Heart left ventricle (tissue), 16 donors: ENCODE data around the gene MPDU1. TPM values are rescaled to one million over a fixed set of nuclear protein-coding genes. Genes with fewer than 3 reads are reported as not detected.

Experiments
- ATAC-seq, 4 donors: fragments of 200-7000 bp; cut with Tn5 transposase; one replicate each; pipeline ENCODE4 v1.9.1; 2020 to 2022; ENCODE audit warnings: moderate library complexity in 4 of 4, mild to moderate bottlenecking in 3 of 4, moderate number of reproducible peaks in 1 of 4
- DNase-seq, 5 donors: peaks; one replicate each; pipeline ENCODE4 v3.0.0-alpha.2; 2020
- H3K27ac ChIP-seq, 12 donors: fragments of 200-600 bp; sonication (generic) in 4 of 12; one replicate each; pipeline versions ENCODE4 v1.5.0 to v1.8.0; 2016 to 2022; ENCODE audit warnings: mild to moderate bottlenecking in 2 of 12
- H3K27me3 ChIP-seq, 9 donors: fragments of 200-600 bp; sonication (generic) in 2 of 9; one replicate each; pipeline versions ENCODE4 v1.5.1 to v1.8.0; 2016 to 2022; ENCODE audit warnings: mild to moderate bottlenecking in 3 of 9
- H3K36me3 ChIP-seq, 9 donors: fragments of 200-600 bp; sonication (generic) in 2 of 9; one replicate each; pipeline versions ENCODE4 v1.5.0 to v1.8.0; 2018 to 2022; ENCODE audit warnings: mild to moderate bottlenecking in 2 of 9
- H3K4me1 ChIP-seq, 12 donors: fragments of 200-600 bp; sonication (generic) in 4 of 12; one replicate each; pipeline versions ENCODE4 v1.5.0 to v1.8.0; 2016 to 2022; ENCODE audit warnings: mild to moderate bottlenecking in 3 of 12
- H3K4me3 ChIP-seq, 12 donors: fragments of 200-600 bp; sonication (generic) in 4 of 12; one replicate each; pipeline versions ENCODE4 v1.5.0 to v1.8.0; 2017 to 2022; ENCODE audit warnings: mild to moderate bottlenecking in 9 of 12, moderate library complexity in 4 of 12
- H3K9me3 ChIP-seq, 12 donors: fragments of 200-600 bp; sonication (generic) in 4 of 12; one replicate each; pipeline versions ENCODE4 v1.5.0 to v1.8.0; 2016 to 2022; ENCODE audit warnings: mild to moderate bottlenecking in 1 of 12
- CTCF ChIP-seq, 12 donors: fragments of 200-600 bp; sonication (generic) in 4 of 12; IDR thresholded peaks; one replicate each; pipeline versions ENCODE4 v1.5.0 to v1.8.0; 2018 to 2022; ENCODE audit warnings: antibody characterized with exemption in 12 of 12, mild to moderate bottlenecking in 5 of 12
- POLR2A ChIP-seq, 2 donors: fragments of 450-650 bp; IDR thresholded peaks; one replicate each; pipeline ENCODE4 v1.6.1; 2017; ENCODE audit warnings: antibody characterized with exemption in 2 of 2, mild to moderate bottlenecking in 2 of 2, moderate library complexity in 2 of 2
- WGBS, 4 donors: extraction: QIAGEN DNeasy Blood & Tissue Kit in 2 of 4; methylation state at CpG; one replicate each; pipeline versions ENCODE4 v1.1.5 to v1.1.7; 2013 to 2018; 5-methylcytosine and 5-hydroxymethylcytosine counted together
- intact Hi-C, 10 donors: fragments of 100-400 bp; cut with DNase I; formaldehyde crosslinking; loops; one replicate each; pipeline versions ENCODE4 v1.11.1 to v1.14.2; 2022
- polyA plus RNA-seq, 2 donors: library from polyadenylated mRNA; stranded (reverse); fragments of 200-250 nt; gene quantifications; one replicate each; pipeline ENCODE4 v1.2.3, GENCODE V29; 2013
- total RNA-seq, 9 donors: library from RNA; depleted of rRNA in 2 of 9; stranded (reverse); fragments of >200 nt in 2 of 9; fragmentation: NEBNext Ultra II Directional in 3 of 9; extraction: Animal tissue kit (Norgen Biotek cat#: 25700) in 3 of 9; gene quantifications; one replicate each; pipeline versions ENCODE4 v1.1.0 to v1.2.4, GENCODE V29; 2016 to 2023
- donor health status: ischemic (EF 13 %, LVEDD 7.1; RV severe dilation, severe dysfunction).
- donor health status: healthy with polysubstance abuse.
- donor health status: DM: no; HTN: yes; CAD: no.
- donor health status: DM: no; HTN: no; CAD: no.
- donor health status: ischemic (EF 25% LVEDD 6.9; RV normal size, moderate dysfunction).
- donor health status: ischemic (EF 25% LVEDD 5.7; RV mildly dilated, moderate dysfunction).
- donor health status: healthy.
- donor health status: DM: yes; HTN: yes; CAD: no.
- donor health status: ischemic (EF 35%, LVEDD 5.7; RV mildly dilated, moderate dysfunction).
- donor health status: nonischemic (EF 11% LVEDD 7.7; RV severe dilation, severe dysfunction).
- donor health status: DM: yes; HTN: yes; CAD: no.
- donor health status: PGD.
- donor health status: ischemic (EF 29% LVEDD 5.4; RV normal size, mild dysfunction).
- donor health status: nonischemic (EF 23%, LVEDD 6.1; RV moderate dilation, normal function).

MPDU1 gene
- total and polyA plus RNA-seq, 11 donors = 18.4 to 106 (median 33.3) TPM

GRCh38 chr17:7577327-7578199, 6.1 kb upstream of the MPDU1 start:
- intact Hi-C loops = loop anchor here in 4 of 10 donors (10.0 kb wide), 4 partner anchors 223 to 343 kb away; partner anchors contain the start of genes CTDNEP1 (in 1 of the 4), DVL2 (in 1 of the 4), ELP5 (in 1 of the 4) and GABARAP (in 1 of the 4)
- DNase-seq = no peak
- H3K27ac ChIP-seq = peak overlapping the region in 1 of 12 donors; percentile 96
- H3K9me3 ChIP-seq = no peaks in the 10 kb centered on the region
- H3K36me3 ChIP-seq = peaks cover 8 to 71% (median 53%) of the 10 kb centered on the region in 9 donors
- 76 to 78% (median 77%) methylated on average over 16 to 17 of the region's 17 CpGs for WGBS, 4 donors
- H3K4me3 ChIP-seq = peak overlapping the region in 1 of 12 donors; percentile 69
- H3K4me1 ChIP-seq = peaks cover 12 to 82% (median 41%) of the 10 kb centered on the region in 12 donors
- no peaks in the 10 kb centered on the region for H3K27me3 ChIP-seq
- ATAC-seq = no peak
- no peak for TF ChIP-seq POLR2A (IDR thresholded peaks at IDR 0.05)

GRCh38 chr17:7579001-7579833, 4.4 kb upstream of the MPDU1 start, which contains the start of gene CD68:
Gene CD68 (plus strand): TSS chr17:7579638. CDS start chr17:7579678, 40 bp downstream.
- DNase-seq (peak; percentile 58 to 85 (median 71)), ATAC-seq (peak in 3 of 4 donors; percentile 52 to 61 (median 54))
- intact Hi-C loops = loop anchor here in 4 of 10 donors (10.0 kb wide), 4 partner anchors 224 to 344 kb away; partner anchors contain the start of genes CTDNEP1 (in 1 of the 4), DVL2 (in 1 of the 4), ELP5 (in 1 of the 4) and GABARAP (in 1 of the 4)
- Histone ChIP-seq H3K27ac (peak within 1 kb of the TSS; percentile 47 to 96 (median 78)), H3K4me1 (peaks cover 13 to 86% (median 45%) of the 10 kb centered on the region in 12 donors), H3K4me3 (peak within 1 kb of the TSS in 9 of 12 donors; percentile 22 to 69 (median 38)), H3K9me3 (no peaks in the 10 kb centered on the region), H3K36me3 (peaks cover 4 to 66% (median 50%) of the 10 kb centered on the region in 9 donors), H3K27me3 (no peaks in the 10 kb centered on the region)
- 27 to 32% (median 30%) methylated on average over 6 to 7 of the region's 7 CpGs for WGBS, 4 donors
- no peak for TF ChIP-seq CTCF (IDR thresholded peaks at IDR 0.05)
- peak in 1 of 2 donors; percentile 53 for TF ChIP-seq POLR2A (IDR thresholded peaks at IDR 0.05)

DNA sequence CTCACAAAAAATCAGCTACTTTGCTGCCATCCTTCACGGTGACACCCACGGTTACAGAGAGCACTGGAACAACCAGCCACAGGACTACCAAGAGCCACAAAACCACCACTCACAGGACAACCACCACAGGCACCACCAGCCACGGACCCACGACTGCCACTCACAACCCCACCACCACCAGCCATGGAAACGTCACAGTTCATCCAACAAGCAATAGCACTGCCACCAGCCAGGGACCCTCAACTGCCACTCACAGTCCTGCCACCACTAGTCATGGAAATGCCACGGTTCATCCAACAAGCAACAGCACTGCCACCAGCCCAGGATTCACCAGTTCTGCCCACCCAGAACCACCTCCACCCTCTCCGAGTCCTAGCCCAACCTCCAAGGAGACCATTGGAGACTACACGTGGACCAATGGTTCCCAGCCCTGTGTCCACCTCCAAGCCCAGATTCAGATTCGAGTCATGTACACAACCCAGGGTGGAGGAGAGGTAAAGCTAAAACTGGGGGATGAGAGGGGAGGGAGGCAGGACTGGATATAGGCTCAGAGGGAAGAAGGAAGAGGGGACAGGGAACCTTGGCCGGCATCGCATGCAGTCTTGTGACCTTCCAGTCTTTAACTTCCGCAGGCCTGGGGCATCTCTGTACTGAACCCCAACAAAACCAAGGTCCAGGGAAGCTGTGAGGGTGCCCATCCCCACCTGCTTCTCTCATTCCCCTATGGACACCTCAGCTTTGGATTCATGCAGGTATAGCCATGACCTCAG, 3.6 kb upstream of the MPDU1 start:
- intact Hi-C loops = loop anchor here in 7 of 10 donors (5.0 to 10.0 kb wide), 6 partner anchors 107 to 345 kb away; partner anchors contain the start of genes KCTD11 (in 4 of the 7), TMEM95 (in 3 of the 7), CTDNEP1 (in 1 of the 7) and DVL2 (in 1 of the 7)
- no peak for ATAC-seq

More for the DNA sequence above, 3.6 kb upstream of the MPDU1 start:
- Histone ChIP-seq H3K27me3 (no peaks in the 10 kb centered on the region), H3K4me1 (peaks cover 9 to 86% (median 43%) of the 10 kb centered on the region in 12 donors), H3K9me3 (no peaks in the 10 kb centered on the region), H3K27ac (peak overlapping the region; percentile 47 to 96 (median 78)), H3K4me3 (peak overlapping the region in 9 of 12 donors; percentile 22 to 69 (median 38)), H3K36me3 (peaks cover 3 to 58% (median 42%) of the 10 kb centered on the region in 9 donors)
- no peak for TF ChIP-seq CTCF (IDR thresholded peaks at IDR 0.05)
- no peak for TF ChIP-seq POLR2A (IDR thresholded peaks at IDR 0.05)
- DNase-seq = peak in 1 of 5 donors; percentile 30
- 71 to 82% (median 74%) methylated on average over 12 of the region's 12 CpGs for WGBS, 4 donors
